Stimulated activated memory B cell treated with anti-CD40 and anti-IgM and Interleukin-4, amounts not matched to agents 10 μg/mL and 1 μg/mL and 100 μg/mL, for 72 hours (primary cell): ENCODE results near the gene STAMBPL1.

ENCODE experiments used
- ATAC-seq: fragments of 150-1000 bp; cut with Tn5 transposase; 2 replicates; pipeline ENCODE4 v1.10.0; 2021
- H3K27ac Mint-ChIP-seq: one replicate; pipeline ENCODE4 v1.8.0; 2022; ENCODE audit warnings: mild to moderate bottlenecking, mixed read lengths
- H3K27me3 Mint-ChIP-seq: one replicate; pipeline ENCODE4 v1.8.0; 2022; ENCODE audit warnings: mixed read lengths
- H3K36me3 Mint-ChIP-seq: one replicate; pipeline ENCODE4 v1.8.0; 2022; ENCODE audit warnings: mixed read lengths
- H3K4me1 Mint-ChIP-seq: one replicate; pipeline ENCODE4 v1.8.0; 2022; ENCODE audit warnings: mixed read lengths
- H3K4me3 Mint-ChIP-seq: one replicate; pipeline ENCODE4 v1.8.0; 2022; ENCODE audit warnings: mild to moderate bottlenecking, moderate library complexity, mixed read lengths
- H3K9me3 Mint-ChIP-seq: one replicate; pipeline ENCODE4 v1.8.0; 2022; ENCODE audit warnings: mixed read lengths

Gene STAMBPL1

DNA sequence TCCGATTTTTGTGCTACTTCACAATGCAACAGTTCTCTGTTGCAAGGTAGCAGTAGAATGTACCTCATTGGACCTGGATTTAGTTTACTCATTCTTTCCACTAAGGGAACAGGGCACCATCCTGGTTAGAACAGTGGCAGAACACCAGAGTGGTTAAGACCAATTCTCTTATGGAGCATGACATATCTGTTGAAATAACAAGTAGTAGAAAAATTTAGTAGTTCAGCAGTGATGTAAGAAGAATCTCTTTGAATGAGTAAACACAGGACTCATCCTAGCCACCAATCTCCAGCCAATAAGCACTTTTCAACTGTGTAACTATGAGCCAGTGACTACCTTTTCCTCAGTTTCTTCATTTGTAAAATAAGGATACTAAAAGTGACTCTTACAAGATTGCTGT, 30.8 kb upstream of the STAMBPL1 start:
- Mint-ChIP-seq H3K4me3 (no peak overlapping the region), H3K4me1 (no peaks in the 10 kb centered on the region), H3K27me3 (no peaks in the 10 kb centered on the region), H3K36me3 (no peaks in the 10 kb centered on the region), H3K9me3 (no peaks in the 10 kb centered on the region), H3K27ac (no peak overlapping the region)
- no peak for ATAC-seq

GRCh38 chr10:88850712-88851111, 29.3 kb upstream of the STAMBPL1 start:
- H3K27me3 Mint-ChIP-seq, result no peaks in the 10 kb centered on the region
- ATAC-seq, result no peak
- no peaks in the 10 kb centered on the region for H3K9me3 Mint-ChIP-seq
- no peak overlapping the region for H3K4me3 Mint-ChIP-seq
- H3K4me1 Mint-ChIP-seq, result no peaks in the 10 kb centered on the region
- no peaks in the 10 kb centered on the region for H3K36me3 Mint-ChIP-seq
- no peak overlapping the region for H3K27ac Mint-ChIP-seq

DNA sequence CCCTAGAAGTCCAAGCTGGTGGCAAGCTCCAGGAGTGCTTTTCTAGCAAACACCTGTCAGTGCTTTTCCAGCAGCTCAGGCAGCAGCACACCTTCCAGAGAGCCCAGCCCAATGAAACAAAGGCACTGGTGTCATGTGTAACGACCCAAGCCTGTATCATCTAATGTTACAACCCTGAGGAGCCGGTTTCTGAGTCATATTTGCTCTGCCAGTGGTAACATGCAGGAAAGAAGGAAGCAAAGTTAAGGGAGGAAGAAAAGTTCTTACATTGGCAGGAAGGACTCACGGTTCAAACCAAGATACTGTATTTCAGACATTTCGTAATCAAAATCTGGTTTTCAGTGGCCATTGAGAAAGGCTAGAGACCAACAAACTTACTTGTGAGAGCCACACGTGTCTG, 28.3 kb upstream of the STAMBPL1 start, which contains the start of gene ANKRD22:
TSS of gene ANKRD22 (minus strand) at position 139 of the 400 bp plus-strand sequence. CDS start 237 bp downstream, outside the sequence.
- ATAC-seq, result no peak
- Mint-ChIP-seq H3K36me3 (no peaks in the 10 kb centered on the region), H3K9me3 (no peaks in the 10 kb centered on the region), H3K27me3 (no peaks in the 10 kb centered on the region), H3K27ac (no peak within 1 kb of the TSS), H3K4me3 (no peak within 1 kb of the TSS), H3K4me1 (no peaks in the 10 kb centered on the region)

DNA sequence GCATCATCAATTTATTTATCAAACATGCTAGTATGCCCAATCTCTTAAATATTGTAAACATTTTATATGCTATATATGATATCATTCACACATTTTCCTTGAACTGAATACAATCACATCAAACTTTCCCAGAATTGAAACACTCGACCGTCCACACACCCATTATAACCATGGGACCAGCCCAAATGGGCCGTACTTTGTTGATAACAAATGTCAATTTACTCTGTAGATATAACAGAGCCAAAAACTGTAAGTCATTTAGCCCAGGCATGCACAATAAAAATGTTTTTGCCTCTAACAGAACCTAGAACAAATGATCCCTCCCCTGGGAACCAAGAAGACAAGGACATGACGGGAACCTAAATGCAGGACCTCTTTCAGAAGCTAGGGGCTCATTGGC, 27.7 kb upstream of the STAMBPL1 start:
- ATAC-seq, result no peak
- Mint-ChIP-seq H3K36me3 (no peaks in the 10 kb centered on the region), H3K4me1 (no peaks in the 10 kb centered on the region), H3K27me3 (no peaks in the 10 kb centered on the region), H3K9me3 (no peaks in the 10 kb centered on the region), H3K27ac (no peak overlapping the region), H3K4me3 (no peak overlapping the region)

DNA sequence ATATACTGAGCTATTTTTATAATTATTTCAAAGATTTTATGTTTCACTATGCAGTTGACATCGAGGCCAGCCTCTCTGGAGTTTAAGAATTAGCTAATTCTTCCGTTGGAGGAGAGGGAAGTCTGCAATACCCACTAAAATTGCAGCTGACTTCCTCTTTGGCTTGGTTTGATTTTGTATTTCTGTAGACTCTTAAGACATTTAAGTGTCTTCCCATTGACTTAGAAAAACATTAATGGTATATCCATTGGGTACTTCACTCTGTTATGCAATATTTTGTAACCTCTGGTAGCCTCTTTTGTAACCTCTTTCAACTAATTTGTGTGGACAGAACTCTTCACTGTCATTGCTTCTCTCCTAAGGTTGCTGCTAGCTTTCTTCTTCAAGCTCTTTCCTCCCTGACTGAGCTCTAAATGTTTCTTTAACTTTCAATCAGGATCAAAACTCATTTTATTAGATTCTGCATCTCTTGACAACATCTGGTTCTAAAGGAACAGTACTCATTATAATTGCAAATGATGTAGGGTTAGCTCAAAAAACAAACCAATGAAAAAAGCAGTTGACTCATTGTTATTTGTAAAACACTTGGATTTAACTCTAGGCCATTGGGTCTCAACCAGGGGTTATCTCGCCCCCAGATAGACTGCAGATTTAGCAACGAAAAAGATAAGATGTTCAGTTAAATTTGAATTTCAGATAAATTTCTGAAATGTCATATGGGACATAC, 26.7 kb upstream of the STAMBPL1 start:
- no peak for ATAC-seq
- Mint-ChIP-seq H3K4me3 (no peak overlapping the region), H3K27ac (no peak overlapping the region), H3K27me3 (no peaks in the 10 kb centered on the region), H3K4me1 (no peaks in the 10 kb centered on the region), H3K36me3 (no peaks in the 10 kb centered on the region), H3K9me3 (no peaks in the 10 kb centered on the region)

DNA sequence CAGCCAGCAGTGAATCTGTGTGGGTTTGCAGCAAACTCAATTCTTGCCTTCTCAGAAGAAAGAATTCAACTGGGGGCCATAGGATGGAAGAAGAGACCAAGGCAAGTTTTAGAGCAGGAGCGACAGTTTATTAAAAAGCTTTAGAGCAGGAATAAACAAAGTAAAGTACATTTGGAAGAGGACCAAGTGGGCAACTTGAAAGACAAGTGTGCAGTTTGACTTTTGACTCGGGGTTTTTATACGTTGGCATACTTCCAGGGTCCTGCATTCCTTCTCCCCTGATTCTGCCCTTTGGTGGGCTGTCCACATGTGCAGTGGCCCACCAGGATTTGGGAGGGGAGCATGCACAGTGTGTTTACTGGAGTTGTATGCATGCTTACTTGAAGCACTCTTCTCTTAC, 25.4 kb upstream of the STAMBPL1 start:
- no peaks in the 10 kb centered on the region for H3K27me3 Mint-ChIP-seq
- no peak overlapping the region for H3K27ac Mint-ChIP-seq
- no peaks in the 10 kb centered on the region for H3K4me1 Mint-ChIP-seq
- no peak overlapping the region for H3K4me3 Mint-ChIP-seq
- ATAC-seq, result no peak
- no peaks in the 10 kb centered on the region for H3K36me3 Mint-ChIP-seq
- no peaks in the 10 kb centered on the region for H3K9me3 Mint-ChIP-seq

DNA sequence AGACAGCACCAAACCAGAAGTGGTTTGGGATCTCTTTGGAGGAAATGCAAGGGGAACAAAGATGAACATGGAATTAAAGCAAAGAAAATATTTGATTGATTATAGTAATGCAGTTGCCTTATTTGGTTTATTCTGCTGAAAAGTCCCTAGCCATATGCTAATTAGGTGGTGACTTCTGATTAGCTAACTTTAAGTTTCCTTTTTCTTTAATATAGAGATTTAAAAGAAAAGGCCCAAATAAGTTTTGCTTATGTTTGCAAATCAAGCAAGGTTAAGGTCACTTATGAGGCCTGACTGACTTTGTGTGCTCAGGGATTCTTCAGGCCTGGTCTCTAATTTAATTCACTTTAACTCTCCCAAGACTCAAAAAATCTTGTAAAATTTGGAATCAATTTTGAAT, 22.2 kb upstream of the STAMBPL1 start:
- Mint-ChIP-seq H3K9me3 (no peaks in the 10 kb centered on the region), H3K36me3 (no peaks in the 10 kb centered on the region), H3K4me3 (no peak overlapping the region), H3K27me3 (no peaks in the 10 kb centered on the region), H3K4me1 (no peaks in the 10 kb centered on the region), H3K27ac (no peak overlapping the region)
- ATAC-seq, result no peak

DNA sequence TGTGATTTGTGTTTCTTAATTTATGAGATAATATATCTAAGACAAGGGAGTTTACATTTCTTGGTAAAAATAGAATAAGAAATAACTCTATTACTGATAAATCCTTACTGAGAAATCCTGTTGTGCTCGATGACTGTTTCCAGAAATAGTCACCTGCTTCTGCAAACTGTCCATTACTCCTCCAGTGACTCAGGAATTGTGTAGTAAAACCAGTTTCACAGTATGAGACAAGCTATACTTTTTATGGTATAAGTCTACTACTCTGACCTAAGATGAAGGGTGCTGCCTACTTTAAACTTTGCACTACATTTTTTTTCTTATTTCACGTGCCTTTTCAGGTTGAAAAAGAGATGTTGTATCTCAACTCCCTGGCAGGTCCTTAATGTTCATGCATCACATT, 21.6 kb upstream of the STAMBPL1 start:
- ATAC-seq, result no peak
- no peak overlapping the region for H3K27ac Mint-ChIP-seq
- no peaks in the 10 kb centered on the region for H3K4me1 Mint-ChIP-seq
- no peaks in the 10 kb centered on the region for H3K27me3 Mint-ChIP-seq
- no peaks in the 10 kb centered on the region for H3K36me3 Mint-ChIP-seq
- H3K4me3 Mint-ChIP-seq, result no peak overlapping the region
- no peaks in the 10 kb centered on the region for H3K9me3 Mint-ChIP-seq

- ATAC-seq, result no peak
Measured at GRCh38 chr10:88861036-88861435, 19.0 kb upstream of the STAMBPL1 start.

GRCh38 chr10:88865281-88865876, 14.7 kb upstream of the STAMBPL1 start:
- no peak overlapping the region for H3K27ac Mint-ChIP-seq
- no peak for ATAC-seq
- H3K27me3 Mint-ChIP-seq, result no peaks in the 10 kb centered on the region
- no peaks in the 10 kb centered on the region for H3K4me1 Mint-ChIP-seq
- no peak overlapping the region for H3K4me3 Mint-ChIP-seq
- H3K9me3 Mint-ChIP-seq, result no peaks in the 10 kb centered on the region
- H3K36me3 Mint-ChIP-seq, result no peaks in the 10 kb centered on the region

More at GRCh38 chr10:88861036-88861435, 19.0 kb upstream of the STAMBPL1 start:
- H3K27ac Mint-ChIP-seq, result no peak overlapping the region
- no peaks in the 10 kb centered on the region for H3K9me3 Mint-ChIP-seq
- no peaks in the 10 kb centered on the region for H3K27me3 Mint-ChIP-seq
- no peak overlapping the region for H3K4me3 Mint-ChIP-seq
- no peaks in the 10 kb centered on the region for H3K36me3 Mint-ChIP-seq
- no peaks in the 10 kb centered on the region for H3K4me1 Mint-ChIP-seq

DNA sequence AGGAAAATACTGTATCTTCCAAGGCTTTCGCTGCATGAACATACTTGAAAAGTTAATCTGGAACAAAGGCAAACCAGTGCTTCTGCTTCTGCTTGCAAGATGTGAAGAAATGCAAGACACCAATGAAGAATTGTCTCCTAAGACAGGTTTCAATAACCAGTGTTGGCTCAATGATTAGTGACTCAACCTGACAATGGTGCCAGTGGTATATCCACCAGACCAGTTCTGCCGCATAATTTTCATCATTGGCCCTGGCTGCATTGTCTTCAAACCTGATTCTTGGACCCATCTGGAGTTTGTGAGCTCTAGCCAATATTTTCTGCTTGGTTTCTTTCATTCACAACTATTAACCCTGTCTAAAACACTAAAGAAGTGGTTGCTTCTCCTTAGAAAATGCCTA, 13.6 kb upstream of the STAMBPL1 start:
- no peak for ATAC-seq
- H3K4me3 Mint-ChIP-seq, result no peak overlapping the region
- no peaks in the 10 kb centered on the region for H3K4me1 Mint-ChIP-seq
- H3K9me3 Mint-ChIP-seq, result peaks cover 2% of the 10 kb centered on the region
- H3K27ac Mint-ChIP-seq, result no peak overlapping the region
- no peaks in the 10 kb centered on the region for H3K27me3 Mint-ChIP-seq
- H3K36me3 Mint-ChIP-seq, result no peaks in the 10 kb centered on the region

- ATAC-seq, result no peak
- Mint-ChIP-seq H3K4me3 (no peak overlapping the region), H3K9me3 (peaks cover 2% of the 10 kb centered on the region), H3K4me1 (no peaks in the 10 kb centered on the region), H3K27me3 (no peaks in the 10 kb centered on the region), H3K27ac (no peak overlapping the region), H3K36me3 (no peaks in the 10 kb centered on the region)
Measured at GRCh38 chr10:88870089-88870488, 10.0 kb upstream of the STAMBPL1 start.

GRCh38 chr10:88873757-88874156, 6.3 kb upstream of the STAMBPL1 start:
- H3K4me1 Mint-ChIP-seq, result peaks cover 5% of the 10 kb centered on the region
- no peaks in the 10 kb centered on the region for H3K27me3 Mint-ChIP-seq
- peaks cover 2% of the 10 kb centered on the region for H3K9me3 Mint-ChIP-seq
- no peak for ATAC-seq
- H3K36me3 Mint-ChIP-seq, result no peaks in the 10 kb centered on the region
- no peak overlapping the region for H3K4me3 Mint-ChIP-seq
- no peak overlapping the region for H3K27ac Mint-ChIP-seq

GRCh38 chr10:88874281-88874680, 5.8 kb upstream of the STAMBPL1 start:
- no peak for ATAC-seq
- H3K9me3 Mint-ChIP-seq, result peaks cover 2% of the 10 kb centered on the region
- peaks cover 6% of the 10 kb centered on the region for H3K4me1 Mint-ChIP-seq
- H3K4me3 Mint-ChIP-seq, result no peak overlapping the region
- no peaks in the 10 kb centered on the region for H3K27me3 Mint-ChIP-seq
- no peak overlapping the region for H3K27ac Mint-ChIP-seq
- H3K36me3 Mint-ChIP-seq, result no peaks in the 10 kb centered on the region

- Mint-ChIP-seq H3K27me3 (no peaks in the 10 kb centered on the region), H3K4me1 (peaks cover 11% of the 10 kb centered on the region), H3K36me3 (no peaks in the 10 kb centered on the region), H3K4me3 (no peak overlapping the region), H3K27ac (no peak overlapping the region), H3K9me3 (peaks cover 2% of the 10 kb centered on the region)
- no peak for ATAC-seq
Measured at GRCh38 chr10:88875081-88875480, 5.0 kb upstream of the STAMBPL1 start.

- no peaks in the 10 kb centered on the region for H3K27me3 Mint-ChIP-seq
- no peak overlapping the region for H3K27ac Mint-ChIP-seq
- no peaks in the 10 kb centered on the region for H3K9me3 Mint-ChIP-seq
- no peaks in the 10 kb centered on the region for H3K36me3 Mint-ChIP-seq
- peaks cover 15% of the 10 kb centered on the region for H3K4me1 Mint-ChIP-seq
- ATAC-seq, result no peak
- no peak overlapping the region for H3K4me3 Mint-ChIP-seq
Measured at GRCh38 chr10:88877298-88877697, 2.7 kb upstream of the STAMBPL1 start.
